Measurements from ENCODE around the gene NMNAT2. TPM values are rescaled to one million over a fixed set of nuclear protein-coding genes. Genes with fewer than 3 reads are reported as not detected.

NMNAT2 gene
- total RNA-seq, 1 experiment from 2014 or later = 0.39 TPM

DNA sequence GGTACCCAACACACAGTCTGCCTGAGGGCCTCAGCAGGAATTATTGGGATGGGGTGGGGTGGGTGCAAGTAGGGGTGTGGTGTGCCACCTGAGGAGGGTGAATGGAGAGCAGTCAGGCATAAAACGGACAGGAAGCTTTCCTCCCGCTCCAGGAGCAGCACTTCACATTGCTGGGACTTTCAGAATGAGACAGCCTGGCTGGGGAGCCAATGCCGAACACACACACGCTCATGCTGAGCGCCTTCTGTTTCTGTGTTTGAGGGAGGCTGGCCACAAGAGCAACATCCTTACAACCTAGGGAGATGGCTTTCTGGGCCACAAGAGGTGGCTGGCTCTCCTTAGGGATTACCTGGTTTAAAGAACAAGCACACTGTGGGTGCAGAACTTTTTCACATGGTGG, 134.1 kb downstream of the NMNAT2 start:
- intact Hi-C loops (cut with micrococcal nuclease; ENCODE audit: unreplicated experiment) = loop anchor here (5.0 to 10.0 kb wide), 4 partner anchors 171 to 338 kb away; no protein-coding TSS in a partner anchor
- no peaks in the 10 kb centered on the region for H3K4me1 ChIP-seq (ENCODE audit: control insufficient read depth, insufficient read depth, low read length)
- TF ChIP-seq, protein P1, sequence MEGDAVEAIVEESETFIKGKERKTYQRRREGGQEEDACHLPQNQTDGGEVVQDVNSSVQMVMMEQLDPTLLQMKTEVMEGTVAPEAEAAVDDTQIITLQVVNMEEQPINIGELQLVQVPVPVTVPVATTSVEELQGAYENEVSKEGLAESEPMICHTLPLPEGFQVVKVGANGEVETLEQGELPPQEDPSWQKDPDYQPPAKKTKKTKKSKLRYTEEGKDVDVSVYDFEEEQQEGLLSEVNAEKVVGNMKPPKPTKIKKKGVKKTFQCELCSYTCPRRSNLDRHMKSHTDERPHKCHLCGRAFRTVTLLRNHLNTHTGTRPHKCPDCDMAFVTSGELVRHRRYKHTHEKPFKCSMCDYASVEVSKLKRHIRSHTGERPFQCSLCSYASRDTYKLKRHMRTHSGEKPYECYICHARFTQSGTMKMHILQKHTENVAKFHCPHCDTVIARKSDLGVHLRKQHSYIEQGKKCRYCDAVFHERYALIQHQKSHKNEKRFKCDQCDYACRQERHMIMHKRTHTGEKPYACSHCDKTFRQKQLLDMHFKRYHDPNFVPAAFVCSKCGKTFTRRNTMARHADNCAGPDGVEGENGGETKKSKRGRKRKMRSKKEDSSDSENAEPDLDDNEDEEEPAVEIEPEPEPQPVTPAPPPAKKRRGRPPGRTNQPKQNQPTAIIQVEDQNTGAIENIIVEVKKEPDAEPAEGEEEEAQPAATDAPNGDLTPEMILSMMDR (IDR thresholded peaks at IDR 0.05) = no peak
- TF ChIP-seq REST (IDR thresholded peaks at IDR 0.05; ENCODE audit: insufficient read depth in 1 of 2, low read depth in 2 of 2, low read length in 1 of 2) = no peak
- no peak for TF ChIP-seq SIN3A (IDR thresholded peaks at IDR 0.05; ENCODE audit: borderline replicate concordance, insufficient read depth, low read depth, low read length)
- no peak for TF ChIP-seq POLR2AphosphoS5 (IDR thresholded peaks at IDR 0.05; ENCODE audit: low read depth, low read length)
- no peak for TF ChIP-seq TCF7L2 (IDR thresholded peaks at IDR 0.05; ENCODE audit: low read depth, low read length)
- in situ Hi-C loops (cut with HindIII; ENCODE audit: low pct_unique_long_range_greater_than_20kb, low sequenced_read_pairs) = no loop called here
- H3K9me3 ChIP-seq (ENCODE audit: control insufficient read depth, insufficient read depth, low read depth, low read length) = no peaks in the 10 kb centered on the region
- CTCF ChIA-PET = interaction anchor here (0.6 kb wide), 1 partner anchor 880 kb away, joined by 5 read pairs; no protein-coding TSS in a partner anchor
- no peak overlapping the region for H3K4me3 ChIP-seq (ENCODE audit: low read depth in 2 of 2, low read length in 2 of 2)
- ATAC-seq (no peak), DNase-seq (ENCODE audit: low read depth, low spot score) (no peak)
- POLR2A ChIA-PET = no interaction called here
- no TSS peak for BruUV-seq (replicated peaks)
- H3K36me3 ChIP-seq (ENCODE audit: control insufficient read depth, insufficient read depth, low read length) = no peaks in the 10 kb centered on the region
- H3K27ac ChIP-seq (ENCODE audit: low read length) = no peak overlapping the region
- H3K27me3 ChIP-seq (ENCODE audit: control insufficient read depth, insufficient read depth, low read length) = no peaks in the 10 kb centered on the region

DNA sequence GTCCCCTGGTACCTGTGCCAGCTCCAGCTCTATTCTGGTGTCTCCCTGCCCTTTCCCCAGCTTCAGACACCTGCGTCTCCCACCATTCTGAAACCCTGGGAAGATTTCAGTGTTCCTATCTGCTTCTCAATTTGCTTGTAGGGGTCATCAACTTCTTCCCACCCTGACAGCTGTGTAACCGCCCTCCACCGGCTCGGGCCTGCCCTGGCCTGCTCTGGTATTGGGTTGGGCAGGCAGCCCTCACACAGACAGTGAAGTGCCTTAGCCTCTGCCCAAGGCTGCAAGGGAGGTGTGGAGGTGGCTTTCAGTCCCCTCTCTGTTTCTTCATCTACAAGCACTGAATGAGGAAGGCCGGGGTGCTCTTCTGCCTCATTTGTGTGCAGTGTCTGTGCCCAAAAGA, 134.9 kb downstream of the NMNAT2 start:
- POLR2A ChIA-PET = no interaction called here
- no peaks in the 10 kb centered on the region; the same call in 1 of the 2 replicates for H3K4me1 ChIP-seq (ENCODE audit: control insufficient read depth, insufficient read depth, low read length)
- H3K4me3 ChIP-seq (ENCODE audit: low read depth in 2 of 2, low read length in 2 of 2) = no peak overlapping the region
- intact Hi-C loops (cut with micrococcal nuclease; ENCODE audit: unreplicated experiment) (loop anchor here (5.0 to 10.0 kb wide), 4 partner anchors 172 to 339 kb away; no protein-coding TSS in a partner anchor), in situ Hi-C loops (cut with HindIII; ENCODE audit: low pct_unique_long_range_greater_than_20kb, low sequenced_read_pairs) (no loop called here)
- no TSS peak for BruUV-seq (replicated peaks)
- TF ChIP-seq REST (IDR thresholded peaks at IDR 0.05; ENCODE audit: insufficient read depth in 1 of 2, low read depth in 2 of 2, low read length in 1 of 2) = no peak
- TF ChIP-seq, protein P1 (IDR thresholded peaks at IDR 0.05) = no peak
- no peak for TF ChIP-seq SIN3A (IDR thresholded peaks at IDR 0.05; ENCODE audit: borderline replicate concordance, insufficient read depth, low read depth, low read length)
- TF ChIP-seq POLR2AphosphoS5 (IDR thresholded peaks at IDR 0.05; ENCODE audit: low read depth, low read length) = no peak
- TF ChIP-seq TCF7L2 (IDR thresholded peaks at IDR 0.05; ENCODE audit: low read depth, low read length) = no peak
- H3K27ac ChIP-seq (ENCODE audit: low read length) = no peak overlapping the region
- ATAC-seq (no peak), DNase-seq (ENCODE audit: low read depth, low spot score) (no peak)
- no peaks in the 10 kb centered on the region for H3K9me3 ChIP-seq (ENCODE audit: control insufficient read depth, insufficient read depth, low read depth, low read length)
- CTCF ChIA-PET = interaction anchor here (0.6 kb wide), 1 partner anchor 880 kb away, joined by 5 read pairs; no protein-coding TSS in a partner anchor
- no peaks in the 10 kb centered on the region for H3K36me3 ChIP-seq (ENCODE audit: control insufficient read depth, insufficient read depth, low read length)
- no peaks in the 10 kb centered on the region for H3K27me3 ChIP-seq (ENCODE audit: control insufficient read depth, insufficient read depth, low read length)

All from Panc1 (cell line).